HG03432 (cell line): Measurements from ENCODE around the gene CDH1.

Source experiments
- ATAC-seq: cut with Tn5 transposase; IDR thresholded peaks from one replicate; pipeline ENCODE4 v1.9.1; 2021; ENCODE audit warnings: mild to moderate bottlenecking, moderate library complexity; ENCODE audit not compliant: unreplicated experiment

The CDH1 gene

GRCh38 chr16:68843482-68844210 lies 106.6 kb downstream of the CDH1 start, which contains the start of gene TANGO6:
Gene TANGO6 (plus strand): TSS chr16:68843531. CDS start chr16:68843618, 87 bp downstream.
- peak; percentile 91 for ATAC-seq

GRCh38 chr16:68844211-68844564 lies 107.1 kb downstream of the CDH1 start:
- ATAC-seq = peak; percentile 5

- no peak for ATAC-seq
These were observed 111.7 kb downstream of the CDH1 start for GRCh38 chr16:68848786-68849185.

GRCh38 chr16:68850481-68850880 lies 113.4 kb downstream of the CDH1 start:
- ATAC-seq = no peak

GRCh38 chr16:68851601-68852000 lies 114.5 kb downstream of the CDH1 start:
- ATAC-seq = no peak

- ATAC-seq = no peak
These were observed 120.4 kb downstream of the CDH1 start for GRCh38 chr16:68857479-68857878.

- no peak for ATAC-seq
These were observed 122.7 kb downstream of the CDH1 start for GRCh38 chr16:68859828-68860227.

GRCh38 chr16:68860978-68861892 lies 124.1 kb downstream of the CDH1 start:
- no peak for ATAC-seq

GRCh38 chr16:68866933-68867332 lies 129.8 kb downstream of the CDH1 start:
- ATAC-seq = no peak

GRCh38 chr16:68869492-68870088 lies 132.5 kb downstream of the CDH1 start:
- ATAC-seq = no peak

- ATAC-seq = no peak
These were observed 136.8 kb downstream of the CDH1 start for GRCh38 chr16:68873635-68874471.

- ATAC-seq = no peak
These were observed 138.8 kb downstream of the CDH1 start for GRCh38 chr16:68875871-68876270.

GRCh38 chr16:68883685-68884084 lies 146.6 kb downstream of the CDH1 start:
- ATAC-seq = no peak

- no peak for ATAC-seq
These were observed 147.3 kb downstream of the CDH1 start for GRCh38 chr16:68884401-68884800.
